Left hindlimb (tissue), 1 donor: ENCODE results near the gene GLRX3.
"Not testable (repeated sequence)": the region's sequence is repeated elsewhere in the genome, so short reads cannot be mapped to it uniquely, and the experiment has no call there.

ENCODE experiments used
- DNase-seq: peaks from one replicate; pipeline ENCODE4 v3.0.0-alpha.2; 2018

Gene GLRX3

DNA sequence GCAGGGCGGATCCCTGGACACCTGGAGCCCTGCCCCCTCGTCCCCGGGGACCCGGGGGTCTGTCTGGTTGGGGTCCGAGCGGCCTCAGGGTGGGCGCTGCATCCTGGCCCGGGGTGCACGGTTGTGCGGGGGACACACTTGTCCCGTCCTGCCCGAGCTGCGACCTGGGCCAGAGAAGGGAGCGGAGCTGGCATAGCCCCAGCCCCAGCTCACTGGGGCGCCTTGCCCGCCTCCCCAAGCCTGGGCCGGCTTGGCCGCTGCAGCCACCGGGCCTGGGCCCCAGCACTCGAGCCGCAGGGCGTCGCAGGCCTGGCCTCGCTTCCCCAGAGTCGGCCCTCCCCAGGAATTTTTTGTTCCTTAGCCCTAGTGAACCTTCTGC lies 54.5 kb downstream of the GLRX3 start:
- DNase-seq, result no peak

DNA sequence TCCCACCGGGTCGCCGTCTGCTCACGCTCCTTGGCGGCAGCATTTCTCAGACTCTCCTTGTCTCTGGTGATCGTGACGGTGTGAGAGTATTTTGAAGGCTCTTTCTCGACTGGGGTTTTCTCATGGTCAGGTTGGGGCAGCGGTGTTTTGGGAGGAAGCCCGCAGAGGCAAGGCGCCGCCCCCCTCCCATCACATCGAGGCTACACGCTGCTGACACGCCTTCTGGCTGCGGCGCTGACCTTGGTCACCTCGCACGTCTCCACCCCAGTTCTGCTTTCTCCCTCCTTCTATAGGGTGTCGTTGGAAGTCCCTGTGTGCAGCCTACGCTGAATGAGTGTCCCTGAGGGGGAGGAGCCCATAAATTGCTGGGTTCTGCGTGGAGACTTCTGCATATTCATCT lies 55.2 kb downstream of the GLRX3 start:
- no peak for DNase-seq

DNA sequence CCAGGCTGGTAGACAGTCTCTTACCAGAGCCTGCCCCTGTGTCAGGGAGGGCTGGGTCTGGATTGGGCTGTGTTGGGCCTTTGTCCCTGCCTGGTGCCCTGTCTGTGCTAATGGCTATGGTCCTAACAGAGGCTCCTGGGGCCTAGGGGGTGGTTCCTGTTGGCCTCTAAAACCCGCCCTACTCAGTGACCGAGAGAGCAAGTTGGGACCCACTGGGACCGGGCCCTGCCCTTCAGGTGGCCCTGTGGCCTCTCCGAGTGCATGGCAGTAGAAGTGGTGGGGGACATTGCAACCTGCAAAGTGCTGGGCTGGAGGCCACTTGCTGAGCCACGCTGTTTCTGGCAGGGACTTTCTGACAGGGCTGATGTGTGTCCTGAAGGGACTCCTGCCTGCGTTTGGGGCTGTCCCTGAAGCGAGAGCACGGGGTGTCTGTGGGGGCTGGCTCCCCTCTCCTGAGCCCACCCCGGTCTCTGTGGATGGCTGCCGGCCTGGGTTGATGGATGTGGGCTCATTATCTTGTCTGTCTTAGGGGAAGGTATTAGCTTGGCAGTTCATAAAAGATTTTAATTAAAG lies 56.2 kb downstream of the GLRX3 start:
- no peak for DNase-seq

DNA sequence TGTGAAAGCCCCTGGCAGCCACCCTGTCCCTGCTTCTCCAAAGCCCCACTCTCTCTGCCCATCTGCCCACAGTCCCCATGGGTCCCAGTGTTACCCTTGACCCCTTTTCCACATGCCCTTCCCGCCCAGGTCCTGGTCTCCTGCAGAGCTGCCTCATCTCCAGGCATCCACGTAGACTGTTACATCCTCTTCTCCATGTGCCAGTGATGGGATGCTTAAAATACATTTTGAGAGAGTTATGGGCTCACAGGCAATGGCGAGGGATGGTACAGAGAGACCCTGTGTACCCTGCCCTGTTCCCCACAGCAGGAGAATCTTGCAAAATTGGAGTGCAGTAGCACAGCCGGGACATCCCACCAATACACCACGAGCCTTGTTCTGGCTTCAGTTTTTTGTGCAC lies 56.8 kb downstream of the GLRX3 start:
- no peak for DNase-seq

DNA sequence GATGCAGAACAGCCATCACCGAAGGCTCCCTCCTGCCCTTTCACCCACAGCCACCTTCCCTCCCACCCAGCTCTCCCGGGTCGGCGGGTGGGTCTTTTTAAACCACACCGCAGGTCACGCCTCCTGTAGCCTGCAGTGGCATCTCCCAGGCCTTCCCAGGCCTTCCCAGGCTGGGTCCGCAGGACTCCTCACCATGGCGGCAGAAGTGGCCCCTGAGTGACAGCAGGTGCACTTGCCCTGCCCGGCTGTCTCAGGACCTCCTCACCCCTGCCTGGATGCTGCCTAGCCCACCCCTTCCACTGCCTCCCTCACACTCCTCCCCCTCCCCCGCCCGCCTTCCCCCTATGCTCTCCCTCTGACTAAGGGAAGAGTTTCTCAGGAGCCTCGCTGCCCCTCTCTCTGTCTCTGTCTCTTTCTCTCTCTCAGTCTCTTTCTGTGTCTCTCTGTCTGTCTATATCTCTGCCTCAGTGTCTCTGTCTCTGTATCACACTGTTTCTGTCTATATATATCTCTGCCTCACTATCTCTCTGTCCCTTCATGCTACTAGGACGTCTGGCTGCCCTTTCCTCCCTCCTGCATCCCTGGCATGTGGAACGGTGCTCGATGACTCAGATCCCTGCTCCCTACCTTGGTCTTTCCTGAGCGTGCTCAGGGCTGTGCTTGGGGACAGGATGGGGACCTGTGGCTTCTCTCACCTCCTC lies 57.5 kb downstream of the GLRX3 start:
- no peak for DNase-seq

DNA sequence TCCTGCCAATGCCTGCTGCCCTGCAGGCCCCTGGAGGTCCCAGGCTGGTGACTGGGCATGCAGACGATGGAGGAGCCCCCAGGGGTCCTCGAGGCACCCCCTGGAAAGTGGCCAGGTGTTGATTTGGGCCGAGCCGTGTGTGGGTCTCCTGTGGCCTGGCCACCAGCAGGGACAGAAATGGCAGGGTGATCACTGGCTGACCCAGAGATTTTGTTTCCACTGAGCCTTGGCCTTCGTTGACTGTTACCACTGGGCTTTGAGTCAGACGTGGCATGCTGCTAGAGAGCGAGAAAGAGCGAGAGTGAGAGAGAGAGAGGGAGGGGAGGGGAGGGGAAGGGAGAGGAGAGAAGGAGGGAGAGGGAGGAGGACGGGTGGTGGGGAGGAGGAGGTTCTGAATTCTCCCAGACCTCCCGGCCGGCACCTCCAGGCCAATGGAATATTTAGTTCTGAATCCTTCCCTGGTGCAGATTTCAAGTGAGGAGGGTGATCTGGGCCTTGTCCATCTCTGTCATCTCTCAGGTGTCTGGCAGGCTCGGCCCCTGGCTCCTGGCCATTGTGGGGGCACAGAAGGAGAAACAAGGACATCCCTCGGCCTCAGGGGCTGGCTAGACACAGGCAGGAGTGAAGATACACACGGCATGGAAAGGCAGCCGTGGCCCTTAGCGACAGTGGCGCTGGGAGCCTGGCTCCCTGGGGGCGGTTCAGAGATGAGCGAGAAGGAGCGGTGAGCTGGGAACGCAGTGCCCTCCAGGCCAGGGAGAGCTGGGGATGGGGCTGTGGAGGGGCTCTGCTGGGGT lies 58.2 kb downstream of the GLRX3 start:
- no peak for DNase-seq

DNA sequence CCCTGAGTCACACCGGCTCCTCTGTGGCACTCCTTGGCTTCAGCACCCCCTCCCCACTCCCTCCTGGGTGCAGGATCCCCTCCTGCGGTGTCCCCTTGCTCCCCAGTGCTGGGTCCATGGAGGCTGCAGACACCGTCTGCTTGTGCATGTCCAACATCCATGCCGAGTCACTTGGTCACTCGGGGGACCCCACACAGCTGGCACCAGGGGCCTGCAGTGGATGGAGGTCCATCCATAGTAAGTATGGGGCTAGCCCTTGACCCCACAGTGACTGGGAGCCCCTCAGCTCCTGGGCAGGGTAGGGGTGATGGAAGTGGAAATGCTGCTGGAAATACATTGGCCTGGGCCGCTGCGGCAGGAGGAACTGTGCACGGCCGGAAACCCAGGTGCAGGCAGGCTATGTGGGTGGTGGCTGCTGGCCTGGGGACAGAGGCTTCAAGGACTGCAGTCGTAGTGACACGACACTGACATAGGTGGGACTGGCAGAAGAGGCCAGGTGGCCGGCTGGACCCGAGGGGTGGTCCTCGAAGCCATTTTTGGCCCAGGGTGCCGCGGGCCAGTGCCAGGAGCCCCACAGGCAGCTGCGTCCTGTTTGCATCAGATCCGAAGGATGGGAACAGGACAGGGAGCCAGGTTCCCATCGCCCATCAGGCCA lies 58.9 kb downstream of the GLRX3 start:
- no peak for DNase-seq

DNA sequence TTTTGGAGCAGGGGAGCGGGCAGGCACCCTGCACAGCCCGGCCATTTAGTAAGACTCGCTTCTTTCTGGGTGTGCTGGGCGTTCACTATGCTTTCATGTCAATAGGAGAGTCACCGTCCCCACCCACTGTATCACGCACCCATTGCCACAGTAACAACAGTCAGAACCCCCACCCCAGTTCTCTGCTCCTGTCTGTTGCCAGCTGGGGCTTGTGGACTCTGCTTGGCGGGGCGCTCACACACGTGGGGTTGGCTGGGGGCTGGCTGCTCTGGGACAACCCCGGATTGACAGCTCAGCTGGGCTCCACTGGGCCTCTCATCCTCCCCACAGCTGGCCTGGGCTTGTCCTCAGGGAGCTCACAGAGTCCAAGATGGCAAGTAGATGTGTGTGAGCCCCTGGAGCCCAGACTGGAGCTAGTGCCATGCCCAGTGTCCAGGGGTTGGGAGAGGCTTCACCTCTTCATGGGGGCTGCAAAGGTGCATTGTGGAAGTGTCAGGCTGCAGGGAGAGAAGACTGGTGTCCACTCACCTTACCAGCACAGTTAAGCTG lies 59.6 kb downstream of the GLRX3 start:
- no peak for DNase-seq

DNA sequence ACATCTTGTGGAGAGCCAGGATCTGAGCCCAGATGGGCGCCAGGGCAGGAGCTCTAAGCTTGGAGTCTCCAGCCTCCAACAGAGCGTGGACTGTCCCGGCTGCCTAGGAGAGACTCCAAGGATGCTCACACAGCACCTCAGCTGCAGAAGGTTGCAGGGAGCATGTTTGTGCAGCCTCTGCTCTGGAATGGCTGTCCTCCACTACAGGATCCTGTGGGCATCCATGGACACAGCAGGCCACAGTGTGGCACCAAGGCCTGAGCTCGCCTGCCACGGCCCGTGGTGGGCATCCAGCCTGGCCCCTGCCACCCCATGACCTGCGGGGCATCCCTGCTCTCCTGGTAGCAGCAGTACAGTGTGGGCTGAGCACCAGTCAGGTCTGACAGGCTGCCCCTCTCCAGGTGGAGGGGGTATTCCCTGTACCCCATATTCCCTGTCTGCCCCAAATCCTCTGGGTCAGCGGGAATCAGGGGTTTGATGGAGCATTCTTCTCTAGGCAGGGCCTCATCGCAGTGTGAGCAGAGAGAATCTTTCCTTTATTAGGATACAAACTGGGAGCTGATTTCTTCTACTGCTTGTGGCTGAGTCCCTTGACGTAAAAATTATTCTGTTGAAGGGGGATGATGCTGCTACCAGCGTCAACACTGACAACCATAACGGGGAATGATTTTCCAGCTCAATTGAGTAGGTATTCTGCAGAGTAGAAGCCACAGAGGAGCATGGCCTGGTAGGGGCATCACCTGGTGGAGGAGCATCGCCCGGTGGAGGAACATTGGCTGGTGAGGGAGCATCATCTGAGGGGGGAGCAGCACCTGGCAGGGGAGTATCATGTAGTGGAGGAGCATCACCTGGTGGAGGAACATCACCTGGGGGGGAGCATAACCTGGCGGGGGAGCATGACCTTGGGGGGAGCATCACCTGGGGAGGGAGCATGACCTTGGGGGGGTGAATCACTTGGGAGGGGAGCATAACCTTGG lies 60.6 kb downstream of the GLRX3 start:
- no peak for DNase-seq

DNA sequence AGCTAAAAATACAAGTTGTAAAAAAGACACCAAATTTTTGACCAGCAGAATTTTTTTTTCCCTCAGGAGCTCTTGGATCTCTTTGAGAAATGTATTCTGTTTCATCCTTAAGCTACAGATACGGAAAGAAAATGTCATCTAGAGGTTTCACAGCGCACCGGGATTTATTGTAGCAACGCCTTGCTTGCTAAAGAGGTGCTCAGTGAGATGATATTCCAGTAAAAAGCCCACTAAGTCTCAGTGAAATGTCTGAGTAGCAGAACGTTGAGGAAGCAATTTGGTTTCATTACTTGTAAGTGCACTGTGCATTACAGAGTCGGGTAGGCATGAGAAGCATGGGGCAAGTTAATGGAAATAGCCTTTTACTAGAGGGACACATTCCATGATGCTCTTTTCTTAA lies 62.5 kb downstream of the GLRX3 start:
- no peak for DNase-seq

DNA sequence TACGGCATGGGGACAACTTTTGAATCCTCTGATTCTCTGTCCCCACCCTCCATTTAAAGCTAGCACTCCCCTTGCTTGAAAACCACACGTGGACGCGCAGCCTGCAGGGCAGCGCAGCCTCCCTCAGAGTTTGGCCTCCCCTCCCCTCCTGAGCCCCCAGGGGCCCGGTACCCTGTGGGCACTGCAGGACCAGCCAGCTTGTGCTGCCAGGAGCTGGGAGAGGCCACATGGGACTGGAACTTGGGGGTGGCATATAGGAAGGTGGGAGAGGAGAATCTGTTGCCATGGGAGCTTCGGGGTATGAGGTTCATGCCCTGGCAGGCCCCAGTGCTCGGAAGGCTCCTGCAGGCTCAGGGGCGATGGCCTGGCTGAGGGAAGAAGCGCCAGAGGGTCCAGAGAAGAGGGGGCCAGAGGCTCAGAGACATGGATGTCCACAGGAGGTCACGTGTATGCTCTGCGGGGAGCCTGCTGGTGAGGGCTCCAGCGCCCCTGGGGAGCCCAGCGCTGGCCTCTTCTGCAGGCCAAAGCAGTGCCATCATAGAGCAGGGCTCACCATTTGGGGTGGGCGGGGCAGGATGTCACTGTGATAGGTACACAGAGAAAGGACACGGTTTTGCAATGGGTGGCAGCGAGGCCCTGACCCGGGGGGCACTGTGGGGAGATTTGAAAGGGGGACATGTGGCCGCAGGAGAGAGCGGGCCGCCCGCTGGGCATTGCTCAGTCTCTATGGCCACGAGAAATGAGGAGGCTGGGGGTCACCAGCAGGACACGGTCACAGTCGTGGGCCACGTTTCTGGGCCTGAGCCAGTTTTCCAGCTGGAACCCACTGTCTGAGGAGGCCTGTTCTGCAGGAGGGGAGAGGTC lies 64.2 kb downstream of the GLRX3 start:
- no peak for DNase-seq

DNA sequence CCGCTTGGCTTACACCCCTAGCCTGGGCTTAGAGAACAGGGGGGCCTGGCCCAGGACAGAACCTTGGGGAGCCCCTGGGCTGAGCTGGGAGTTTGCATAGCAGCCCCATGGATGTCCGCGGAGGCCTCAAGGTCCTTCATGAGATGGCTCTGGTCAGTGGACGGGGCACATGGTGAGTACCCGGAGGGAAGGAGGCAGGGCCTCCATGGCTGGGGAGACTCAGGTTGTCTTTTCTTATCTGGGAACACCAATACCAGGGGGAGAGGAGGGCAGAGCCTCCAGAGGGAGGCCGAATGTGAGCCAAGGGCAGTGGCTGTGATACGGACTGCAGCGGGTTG lies 64.8 kb downstream of the GLRX3 start:
- no peak for DNase-seq

DNA sequence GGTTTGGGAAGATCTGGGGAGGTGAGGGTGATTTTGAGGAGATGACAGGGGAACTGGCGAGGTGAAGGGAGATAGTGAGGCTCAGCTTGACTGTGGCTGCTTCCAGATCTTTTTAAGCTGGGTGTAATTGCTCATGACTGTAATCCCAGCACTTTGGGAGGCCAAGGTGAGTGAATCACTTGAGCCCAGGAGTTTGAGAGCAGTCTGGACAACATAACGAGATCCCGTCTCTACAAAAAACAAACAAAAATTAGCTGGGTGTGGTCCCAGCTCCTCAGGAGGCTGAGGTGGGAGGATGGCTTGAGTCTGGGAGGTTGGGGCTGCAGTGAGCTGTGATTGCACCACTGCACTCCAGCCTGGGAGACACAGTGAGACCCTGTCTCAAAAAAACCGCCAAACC lies 66.0 kb downstream of the GLRX3 start:
- DNase-seq, result not testable (repeated sequence)

DNA sequence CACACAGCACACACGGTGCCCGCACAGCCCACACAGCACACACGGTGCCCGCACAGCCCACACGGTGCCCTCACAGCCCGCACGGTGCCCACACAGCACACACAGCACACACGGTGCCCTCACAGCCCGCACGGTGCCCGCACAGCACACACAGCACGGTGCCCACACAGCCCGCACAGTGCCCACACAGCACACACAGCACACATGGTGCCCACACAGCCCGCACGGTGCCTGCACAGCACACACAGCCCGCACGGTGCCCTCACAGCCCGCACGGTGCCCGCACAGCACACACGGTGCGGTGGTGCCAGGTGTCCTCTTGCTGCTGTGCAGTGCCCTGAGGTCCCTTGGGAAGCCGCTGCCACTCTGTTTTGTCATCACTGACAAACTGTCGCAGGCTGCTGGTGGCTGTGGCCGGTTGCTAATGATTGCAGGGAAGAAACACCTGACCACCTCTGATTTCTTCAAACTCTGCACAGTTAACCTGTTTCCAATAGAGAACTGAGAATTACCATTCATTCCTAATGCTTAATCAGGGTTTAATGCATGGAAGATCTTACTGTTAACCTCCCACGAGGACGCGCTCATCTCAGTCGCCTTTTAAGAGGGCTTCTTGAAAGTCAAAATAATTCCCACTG lies 66.9 kb downstream of the GLRX3 start:
- no peak for DNase-seq

DNA sequence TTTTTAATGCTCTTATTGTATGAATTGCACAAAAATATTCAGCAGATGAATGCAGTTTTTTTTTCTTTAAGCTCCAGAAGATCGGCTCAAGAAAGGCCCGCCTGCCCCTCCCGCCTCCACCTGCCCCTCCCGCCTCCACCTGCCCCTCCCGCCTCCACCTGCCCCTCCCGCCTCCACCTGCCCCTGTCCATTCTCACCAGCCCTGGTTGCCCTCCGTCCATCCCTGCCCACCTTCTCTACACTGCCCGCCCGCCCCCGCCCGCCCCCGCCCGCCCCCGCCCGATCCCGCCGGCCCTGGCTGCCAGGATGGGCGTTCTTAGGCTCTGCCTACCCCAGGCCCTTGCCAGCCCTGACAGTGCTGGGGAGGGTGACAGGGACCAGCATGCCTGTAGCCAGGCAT lies 67.4 kb downstream of the GLRX3 start:
- DNase-seq, result no peak

DNA sequence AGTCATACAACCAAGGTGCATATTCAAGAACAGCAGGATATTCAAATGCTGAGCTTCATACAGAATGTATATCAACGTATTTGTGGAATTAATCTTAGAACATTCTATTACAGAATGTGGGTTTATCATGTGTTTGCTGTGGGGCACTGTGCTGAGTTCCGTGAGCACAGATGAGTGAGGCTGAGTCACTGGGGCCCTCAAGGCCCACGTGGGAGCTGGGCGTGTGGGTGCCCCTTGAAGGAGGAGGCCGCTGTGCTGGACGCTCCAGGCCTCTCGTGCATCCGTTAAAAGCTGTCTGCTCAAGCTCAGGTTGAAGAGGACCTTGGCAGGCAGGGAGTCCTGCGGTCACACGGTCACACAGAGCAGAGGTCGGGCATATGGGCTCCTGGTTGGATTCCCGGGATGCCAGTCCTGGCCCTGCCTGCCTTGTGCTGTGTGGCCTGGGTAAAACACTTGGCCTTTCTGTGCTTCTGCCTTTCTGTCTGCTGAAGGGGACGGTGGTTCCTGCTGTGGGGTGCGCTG lies 70.1 kb downstream of the GLRX3 start:
- DNase-seq, result no peak

DNA sequence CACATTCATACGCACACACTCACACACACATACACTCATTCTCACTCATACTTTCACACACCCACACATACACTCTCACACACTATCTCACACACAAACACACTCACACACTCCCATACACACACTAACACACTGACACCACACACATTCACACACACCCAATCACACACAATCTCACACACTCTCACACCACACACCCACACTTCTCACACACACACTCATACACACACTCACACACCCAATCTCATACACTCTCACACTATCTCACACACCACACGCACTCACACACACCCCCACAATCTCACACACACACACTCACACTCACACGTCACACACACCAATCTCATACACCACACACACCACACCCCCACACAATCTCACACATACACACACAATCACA lies 71.0 kb downstream of the GLRX3 start:
- no peak for DNase-seq

DNA sequence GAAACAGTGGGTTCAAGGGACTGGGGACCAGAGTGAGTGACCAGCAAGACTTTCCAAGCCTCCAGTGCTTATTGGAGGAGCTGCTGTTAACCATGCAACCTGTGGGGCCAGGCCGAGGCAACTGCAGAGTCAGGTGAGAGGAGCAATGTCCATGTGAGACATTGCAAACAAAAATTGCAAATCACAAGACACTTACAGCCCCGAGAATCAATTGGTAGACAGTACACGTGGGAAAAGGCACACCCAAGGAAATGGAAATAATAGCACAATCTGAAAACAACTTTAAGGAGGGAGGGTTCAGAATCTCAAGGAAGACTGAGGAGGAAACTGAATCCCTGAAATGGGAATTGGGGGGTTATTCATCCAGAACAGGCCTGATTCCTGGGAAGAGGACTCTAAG lies 72.6 kb downstream of the GLRX3 start:
- DNase-seq, result no peak

DNA sequence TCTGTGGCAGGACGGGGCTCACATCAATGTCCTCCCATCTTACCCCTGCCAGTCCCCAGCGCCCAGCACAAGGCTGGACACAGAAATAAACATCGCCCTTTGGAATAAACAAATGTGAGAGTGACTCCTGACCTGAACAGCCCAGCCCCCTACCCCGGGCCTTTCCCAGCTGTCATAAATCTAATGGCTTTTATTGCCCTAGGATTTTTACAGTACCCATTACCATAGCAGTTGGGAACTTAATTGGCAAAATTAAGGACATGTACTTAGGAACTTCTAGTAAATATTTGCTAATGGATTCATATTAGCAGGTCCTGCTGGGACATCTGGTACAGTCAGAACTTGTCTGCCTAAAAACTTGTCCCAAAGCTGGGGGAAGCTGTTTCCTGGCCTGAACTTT lies 76.6 kb downstream of the GLRX3 start:
- no peak for DNase-seq

DNA sequence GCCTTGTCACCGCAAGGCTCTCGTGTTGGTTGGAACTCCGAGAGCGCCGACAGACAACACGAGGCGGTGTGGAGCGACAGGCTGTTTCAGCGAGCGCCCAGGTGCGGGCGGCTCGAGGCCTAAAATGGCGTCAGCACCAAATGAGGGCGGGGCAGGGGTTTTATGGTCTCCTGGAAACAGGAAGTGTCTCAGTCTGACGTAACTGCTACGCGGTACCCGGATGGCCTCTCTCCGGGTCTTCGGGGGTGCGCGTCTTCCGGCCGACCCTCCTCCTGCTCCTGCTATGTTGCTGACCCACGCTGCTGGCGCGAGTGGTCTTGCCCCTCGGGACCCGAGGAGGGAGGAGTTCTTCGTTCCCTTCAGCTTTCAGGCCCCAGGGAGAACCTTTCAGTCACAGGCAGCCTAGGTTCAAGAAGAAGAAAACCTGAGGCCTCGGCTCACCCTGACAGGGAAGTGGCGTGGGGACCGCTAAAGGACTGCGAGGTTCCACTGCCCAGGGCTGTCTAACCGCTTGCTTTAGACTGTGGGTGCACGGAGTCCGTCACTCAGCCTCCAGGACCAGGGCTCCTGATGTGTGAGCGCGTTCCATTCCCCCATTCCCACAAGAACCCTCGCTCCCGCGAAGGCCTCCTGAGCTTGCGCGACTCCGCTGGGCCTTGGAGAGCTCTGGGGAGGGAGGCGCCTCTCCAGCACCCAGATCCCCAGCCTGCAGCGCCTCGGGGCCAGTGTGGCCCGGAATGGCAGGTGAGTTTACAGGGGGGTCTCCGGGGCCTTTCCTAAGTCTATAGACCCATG lies 77.3 kb downstream of the GLRX3 start:
- no peak for DNase-seq
